ENCODE results near the gene IMPDH1. TPM values are rescaled to one million over a fixed set of nuclear protein-coding genes. Genes with fewer than 3 reads are reported as not detected.

IMPDH1 gene
- polyA plus RNA-seq, 2 of the 4 experiments (the other 2 are of a cell fraction) = 55.4 to 65.4 TPM

- DNase-seq (ENCODE audit: low read depth in 1 of 2, low spot score in 1 of 2) (peak; percentile 45 to 63), FAIRE-seq (peak; percentile 46), ATAC-seq (peak; percentile 70 to 83)
- TF ChIP-seq CHD4 (IDR thresholded peaks at IDR 0.05; ENCODE audit: borderline replicate concordance) (no peak), MAFK (IDR thresholded peaks at IDR 0.05; ENCODE audit: partially characterized antibody) (no peak), POLR2A (IDR thresholded peaks at IDR 0.05; ENCODE audit: low read length) (no peak), HOXB13 (CRISPR knock-in tag; IDR thresholded peaks at IDR 0.05; ENCODE audit: low read depth) (no peak), RAD21 (conservative IDR thresholded peaks at IDR 0.05 in 1 of 2, IDR thresholded peaks at IDR 0.05 in 1 of 2) (no peak), MAX (IDR thresholded peaks at IDR 0.05) (peak; percentile 56; the same call in 1 of the 2 replicates)
- TF ChIP-seq, protein P1, sequence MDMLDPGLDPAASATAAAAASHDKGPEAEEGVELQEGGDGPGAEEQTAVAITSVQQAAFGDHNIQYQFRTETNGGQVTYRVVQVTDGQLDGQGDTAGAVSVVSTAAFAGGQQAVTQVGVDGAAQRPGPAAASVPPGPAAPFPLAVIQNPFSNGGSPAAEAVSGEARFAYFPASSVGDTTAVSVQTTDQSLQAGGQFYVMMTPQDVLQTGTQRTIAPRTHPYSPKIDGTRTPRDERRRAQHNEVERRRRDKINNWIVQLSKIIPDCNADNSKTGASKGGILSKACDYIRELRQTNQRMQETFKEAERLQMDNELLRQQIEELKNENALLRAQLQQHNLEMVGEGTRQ (IDR thresholded peaks at IDR 0.05) = no peak
- TF ChIP-seq, protein P2, sequence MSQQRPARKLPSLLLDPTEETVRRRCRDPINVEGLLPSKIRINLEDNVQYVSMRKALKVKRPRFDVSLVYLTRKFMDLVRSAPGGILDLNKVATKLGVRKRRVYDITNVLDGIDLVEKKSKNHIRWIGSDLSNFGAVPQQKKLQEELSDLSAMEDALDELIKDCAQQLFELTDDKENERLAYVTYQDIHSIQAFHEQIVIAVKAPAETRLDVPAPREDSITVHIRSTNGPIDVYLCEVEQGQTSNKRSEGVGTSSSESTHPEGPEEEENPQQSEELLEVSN (IDR thresholded peaks at IDR 0.05; ENCODE audit: borderline replicate concordance, low read depth) = 0 out of 2 replicates have a peak, but pooled peaks have one; percentile 19
- TF ChIP-seq, protein P3, sequence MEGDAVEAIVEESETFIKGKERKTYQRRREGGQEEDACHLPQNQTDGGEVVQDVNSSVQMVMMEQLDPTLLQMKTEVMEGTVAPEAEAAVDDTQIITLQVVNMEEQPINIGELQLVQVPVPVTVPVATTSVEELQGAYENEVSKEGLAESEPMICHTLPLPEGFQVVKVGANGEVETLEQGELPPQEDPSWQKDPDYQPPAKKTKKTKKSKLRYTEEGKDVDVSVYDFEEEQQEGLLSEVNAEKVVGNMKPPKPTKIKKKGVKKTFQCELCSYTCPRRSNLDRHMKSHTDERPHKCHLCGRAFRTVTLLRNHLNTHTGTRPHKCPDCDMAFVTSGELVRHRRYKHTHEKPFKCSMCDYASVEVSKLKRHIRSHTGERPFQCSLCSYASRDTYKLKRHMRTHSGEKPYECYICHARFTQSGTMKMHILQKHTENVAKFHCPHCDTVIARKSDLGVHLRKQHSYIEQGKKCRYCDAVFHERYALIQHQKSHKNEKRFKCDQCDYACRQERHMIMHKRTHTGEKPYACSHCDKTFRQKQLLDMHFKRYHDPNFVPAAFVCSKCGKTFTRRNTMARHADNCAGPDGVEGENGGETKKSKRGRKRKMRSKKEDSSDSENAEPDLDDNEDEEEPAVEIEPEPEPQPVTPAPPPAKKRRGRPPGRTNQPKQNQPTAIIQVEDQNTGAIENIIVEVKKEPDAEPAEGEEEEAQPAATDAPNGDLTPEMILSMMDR (IDR thresholded peaks at IDR 0.05) = 0 out of 3 replicates have a peak, but pooled peaks have one; percentile 13
- ChIA-PET POLR2A (interaction anchor here (0.7 kb wide), 1 partner anchor 18 kb away, joined by 4 read pairs; the partner anchor contains the start of gene RBM28), CTCF (interaction anchor here (1.4 to 11.1 kb wide), 7 partner anchors 8 to 37 kb away, joined by 4 to 109 read pairs (median 8); no protein-coding TSS in a partner anchor)
- 3% methylated on average over 24 of the region's 88 CpGs for WGBS (ENCODE audit: missing lambda C conversion rate)
- H3K27ac ChIP-seq = peak within 1 kb of the TSS; percentile 34 to 78; a peak in 5 of 6 replicates
- H3K4me1 ChIP-seq = no peaks in the 10 kb centered on the region
- H3K4me2 ChIP-seq = peak within 1 kb of the TSS; percentile 99
- no peaks in the 10 kb centered on the region for H3K9me3 ChIP-seq
- H3K4me3 ChIP-seq = peak within 1 kb of the TSS; percentile 66
Measured at GRCh38 chr7:128361411-128362379, 48.1 kb downstream of the IMPDH1 start, which contains the start of gene PRRT4. TSS of gene PRRT4 (minus strand) at chr7:128361690.

GRCh38 chr7:128360359-128360678 lies 49.5 kb downstream of the IMPDH1 start:
- Histone ChIP-seq H3K4me3 (no peak overlapping the region), H3K4me1 (no peaks in the 10 kb centered on the region), H3K27ac (no peak overlapping the region), H3K4me2 (no peak overlapping the region), H3K9me3 (no peaks in the 10 kb centered on the region)
- WGBS (ENCODE audit: missing lambda C conversion rate) = 71% methylated on average over 6 of the region's 9 CpGs
- ChIA-PET POLR2A (interaction anchor here (0.6 kb wide), 1 partner anchor 17 kb away, joined by 3 read pairs; the partner anchor contains the start of gene RBM28), CTCF (interaction anchor here (0.9 to 11.1 kb wide), 4 partner anchors 13 to 67 kb away, joined by 3 to 109 read pairs (median 49); no protein-coding TSS in a partner anchor)
- ATAC-seq (no peak), DNase-seq (ENCODE audit: low read depth in 1 of 2, low spot score in 1 of 2) (no peak), FAIRE-seq (no peak)
- TF ChIP-seq POLR2AphosphoS2 (conservative IDR thresholded peaks at IDR 0.05; ENCODE audit: low read length) (no peak), POLR2A (IDR thresholded peaks at IDR 0.05; ENCODE audit: low read length) (no peak), FOSL2 (IDR thresholded peaks at IDR 0.05) (no peak), FOSL2 (CRISPR knock-in tag; IDR thresholded peaks at IDR 0.05) (no peak), HOXB13 (CRISPR knock-in tag; IDR thresholded peaks at IDR 0.05; ENCODE audit: low read depth) (no peak), FOXS1 (CRISPR knock-in tag; IDR thresholded peaks at IDR 0.05) (no peak), NPAS2 (CRISPR knock-in tag; IDR thresholded peaks at IDR 0.05; ENCODE audit: borderline replicate concordance) (no peak), EHMT2 (IDR thresholded peaks at IDR 0.05; ENCODE audit: low read depth) (no peak), JUN (IDR thresholded peaks at IDR 0.05) (no peak)
- TF ChIP-seq, protein P4, sequence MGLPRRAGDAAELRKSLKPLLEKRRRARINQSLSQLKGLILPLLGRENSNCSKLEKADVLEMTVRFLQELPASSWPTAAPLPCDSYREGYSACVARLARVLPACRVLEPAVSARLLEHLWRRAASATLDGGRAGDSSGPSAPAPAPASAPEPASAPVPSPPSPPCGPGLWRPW (IDR thresholded peaks at IDR 0.05) = no peak
- TF ChIP-seq, protein P1 (IDR thresholded peaks at IDR 0.05) = no peak
